OCI-LY1 (cell line): ENCODE measurements around the gene ZNF850.

Experiments used
- CTCF ChIP-seq: fragments of 200-600 bp; sonication (generic), shearing (Covaris generic); IDR thresholded peaks from 2 replicates; pipeline ENCODE4 v1.5.1; 2017; ENCODE audit warnings: mild to moderate bottlenecking, antibody characterized with exemption, low read length, moderate library complexity, mixed read lengths
- EZH2 ChIP-seq: fragments of 200-600 bp; sonication (generic), shearing (Covaris generic); IDR thresholded peaks from 2 replicates; pipeline ENCODE4 v1.8.0; 2017; ENCODE audit warnings: borderline replicate concordance, mixed run types, mild to moderate bottlenecking, antibody characterized with exemption, low read length, moderate library complexity, mixed read lengths

- no peak for TF ChIP-seq CTCF
- no peak for TF ChIP-seq EZH2
Observed at GRCh38 chr19:36687214-36688056, 85.2 kb downstream of the ZNF850 start, which contains the start of gene ZNF567.
